Erythroblast (primary cell): ENCODE data around the gene NEDD4L.

Source experiments
- GATA1 ChIP-seq: IDR thresholded peaks from 2 replicates; pipeline ENCODE4 v1.6.1; 2011; ENCODE audit warnings: low read depth, mild to moderate bottlenecking, control low read depth, low read length, moderate library complexity
- POLR2A ChIP-seq: IDR thresholded peaks from 2 replicates; pipeline ENCODE4 v1.6.1; 2011; ENCODE audit warnings: mild to moderate bottlenecking, low read length

DNA sequence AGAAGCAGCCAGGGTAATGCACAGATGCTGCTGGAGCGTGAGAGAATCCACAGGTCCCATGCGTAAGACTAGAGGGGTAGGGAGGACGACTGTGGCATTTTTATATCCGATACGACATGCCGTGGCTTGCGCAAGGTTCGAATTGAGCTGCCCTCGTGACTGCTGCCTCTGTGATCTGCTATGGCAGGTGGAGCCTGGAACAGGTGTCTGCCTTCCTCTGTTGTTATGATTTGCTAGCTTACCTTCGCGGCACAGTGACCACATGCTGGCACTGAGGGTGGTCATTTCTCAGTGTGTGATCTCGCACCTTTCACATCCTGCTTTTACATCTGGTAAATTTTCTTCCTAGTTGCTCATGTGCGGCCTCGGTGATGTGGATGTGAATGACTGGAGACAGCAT lies 344.7 kb downstream of the NEDD4L start:
- TF ChIP-seq POLR2A (no peak), GATA1 (no peak)
